ENCODE results near the gene RAB13.

Gene RAB13

GRCh38 chr1:153933955-153934354, 52.2 kb downstream of the RAB13 start:
- DNase-seq (ENCODE audit: low read depth in 2 of 2) = no peak

GRCh38 chr1:153933430-153933829, 52.7 kb downstream of the RAB13 start:
- DNase-seq (ENCODE audit: low read depth in 2 of 2) = no peak

DNA sequence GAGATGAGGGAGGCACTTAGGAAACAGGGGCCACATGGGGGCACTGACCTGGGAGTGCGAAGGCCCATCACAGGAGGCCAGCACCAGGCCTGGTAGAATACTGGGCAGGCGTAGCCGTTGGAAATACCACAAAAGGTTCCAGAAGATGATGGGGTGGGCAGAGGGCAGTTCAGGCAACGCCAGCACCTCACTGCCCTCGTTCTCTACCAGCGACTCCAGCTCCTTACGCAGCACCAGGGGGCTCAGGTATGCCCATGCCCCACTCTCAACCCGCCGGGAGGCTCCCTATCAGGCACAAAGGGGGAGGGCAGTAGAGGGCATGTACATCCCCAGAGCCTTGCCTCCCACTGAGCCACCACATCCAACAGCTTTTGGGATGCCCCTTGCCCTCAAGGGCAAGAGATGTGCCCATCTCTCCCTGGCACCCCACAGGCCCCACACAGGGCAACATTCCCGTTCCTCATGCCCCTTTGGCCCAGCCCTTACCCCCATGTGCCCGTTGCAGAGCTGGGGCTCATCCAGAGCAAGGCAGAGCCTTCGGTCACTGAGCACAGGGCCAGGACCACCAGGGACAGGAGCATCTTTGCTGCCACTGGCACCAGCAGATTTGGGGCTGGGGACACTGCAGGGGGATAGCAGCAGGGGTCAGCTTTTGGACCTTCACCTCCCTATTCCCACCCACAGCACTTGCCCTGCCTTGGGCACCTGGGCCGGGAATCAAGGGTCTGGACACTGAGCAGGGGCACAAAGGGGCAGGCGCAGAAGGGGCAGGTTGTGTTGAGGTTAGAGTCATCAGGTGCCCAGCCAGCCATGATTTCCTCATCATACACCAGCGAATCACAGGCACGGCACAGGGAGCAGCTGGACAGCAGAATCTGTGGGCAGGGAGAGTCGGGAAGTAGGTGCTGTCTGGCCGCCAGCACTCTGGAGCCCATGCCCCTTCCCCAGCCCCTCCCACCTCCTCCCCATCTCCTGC, 53.7 kb downstream of the RAB13 start:
- no peak for DNase-seq (ENCODE audit: low read depth in 2 of 2)
